Lower leg skin (tissue), 3 donors: ENCODE measurements around the gene ERICH6B.

Source experiments
- POLR2A ChIP-seq, 2 donors: fragments of 450-650 bp; IDR thresholded peaks; one replicate each; pipeline ENCODE4 v1.6.1; 2016 to 2017; ENCODE audit warnings: antibody characterized with exemption in 2 of 2, mild to moderate bottlenecking in 1 of 2, moderate library complexity in 1 of 2
- TF ChIP-seq, protein P1 (sequence below), 3 donors: fragments of 450-650 bp; IDR thresholded peaks; one replicate each; pipeline ENCODE4 v1.5.1; 2016; ENCODE audit warnings: antibody characterized with exemption in 3 of 3, mild to moderate bottlenecking in 3 of 3, moderate library complexity in 2 of 3

DNA sequence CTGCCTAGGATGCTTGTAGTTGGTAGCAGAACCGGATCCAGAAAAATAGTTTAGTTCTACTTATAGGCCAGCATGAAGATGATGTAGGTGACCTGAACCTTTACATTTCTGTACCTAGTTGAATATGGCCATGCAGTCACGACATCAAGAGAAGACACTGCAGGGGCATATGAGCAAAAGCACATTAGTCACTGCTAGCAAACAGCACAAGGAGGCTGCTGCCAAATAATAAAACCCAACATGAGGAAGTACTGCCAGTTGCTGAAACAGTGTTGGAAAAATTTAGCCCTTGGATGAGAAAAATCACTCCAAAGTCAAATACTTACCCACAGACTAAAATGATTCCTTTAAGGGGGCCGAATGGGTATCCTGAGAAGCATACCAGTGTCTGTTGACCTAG is 20.8 kb downstream of the ERICH6B start:
- TF ChIP-seq POLR2A (IDR thresholded peaks at IDR 0.05), result no peak
- TF ChIP-seq, protein P1, sequence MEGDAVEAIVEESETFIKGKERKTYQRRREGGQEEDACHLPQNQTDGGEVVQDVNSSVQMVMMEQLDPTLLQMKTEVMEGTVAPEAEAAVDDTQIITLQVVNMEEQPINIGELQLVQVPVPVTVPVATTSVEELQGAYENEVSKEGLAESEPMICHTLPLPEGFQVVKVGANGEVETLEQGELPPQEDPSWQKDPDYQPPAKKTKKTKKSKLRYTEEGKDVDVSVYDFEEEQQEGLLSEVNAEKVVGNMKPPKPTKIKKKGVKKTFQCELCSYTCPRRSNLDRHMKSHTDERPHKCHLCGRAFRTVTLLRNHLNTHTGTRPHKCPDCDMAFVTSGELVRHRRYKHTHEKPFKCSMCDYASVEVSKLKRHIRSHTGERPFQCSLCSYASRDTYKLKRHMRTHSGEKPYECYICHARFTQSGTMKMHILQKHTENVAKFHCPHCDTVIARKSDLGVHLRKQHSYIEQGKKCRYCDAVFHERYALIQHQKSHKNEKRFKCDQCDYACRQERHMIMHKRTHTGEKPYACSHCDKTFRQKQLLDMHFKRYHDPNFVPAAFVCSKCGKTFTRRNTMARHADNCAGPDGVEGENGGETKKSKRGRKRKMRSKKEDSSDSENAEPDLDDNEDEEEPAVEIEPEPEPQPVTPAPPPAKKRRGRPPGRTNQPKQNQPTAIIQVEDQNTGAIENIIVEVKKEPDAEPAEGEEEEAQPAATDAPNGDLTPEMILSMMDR (IDR thresholded peaks at IDR 0.05), result no peak
